Choroid plexus epithelial cell (primary cell): Measurements from ENCODE around the gene GFRA4.
"Not testable (repeated sequence)": the region's sequence is repeated elsewhere in the genome, so short reads cannot be mapped to it uniquely, and the experiment has no call there.

Experiments used
- DNase-seq: peaks from one replicate; pipeline ENCODE4 v3.0.0-alpha.2; 2010; ENCODE audit warnings: low read depth
- H3K4me3 ChIP-seq: 2 replicates; pipeline ENCODE4 v1.5.1; 2011; ENCODE audit warnings: low read depth, mild to moderate bottlenecking, control low read depth, low read length, moderate library complexity
- CTCF ChIP-seq: conservative IDR thresholded peaks from 2 replicates; pipeline ENCODE4 v1.5.1; 2011; ENCODE audit warnings: low read depth, mild to moderate bottlenecking, control low read depth, inconsistent platforms, low read length, moderate library complexity

GFRA4 gene

DNA sequence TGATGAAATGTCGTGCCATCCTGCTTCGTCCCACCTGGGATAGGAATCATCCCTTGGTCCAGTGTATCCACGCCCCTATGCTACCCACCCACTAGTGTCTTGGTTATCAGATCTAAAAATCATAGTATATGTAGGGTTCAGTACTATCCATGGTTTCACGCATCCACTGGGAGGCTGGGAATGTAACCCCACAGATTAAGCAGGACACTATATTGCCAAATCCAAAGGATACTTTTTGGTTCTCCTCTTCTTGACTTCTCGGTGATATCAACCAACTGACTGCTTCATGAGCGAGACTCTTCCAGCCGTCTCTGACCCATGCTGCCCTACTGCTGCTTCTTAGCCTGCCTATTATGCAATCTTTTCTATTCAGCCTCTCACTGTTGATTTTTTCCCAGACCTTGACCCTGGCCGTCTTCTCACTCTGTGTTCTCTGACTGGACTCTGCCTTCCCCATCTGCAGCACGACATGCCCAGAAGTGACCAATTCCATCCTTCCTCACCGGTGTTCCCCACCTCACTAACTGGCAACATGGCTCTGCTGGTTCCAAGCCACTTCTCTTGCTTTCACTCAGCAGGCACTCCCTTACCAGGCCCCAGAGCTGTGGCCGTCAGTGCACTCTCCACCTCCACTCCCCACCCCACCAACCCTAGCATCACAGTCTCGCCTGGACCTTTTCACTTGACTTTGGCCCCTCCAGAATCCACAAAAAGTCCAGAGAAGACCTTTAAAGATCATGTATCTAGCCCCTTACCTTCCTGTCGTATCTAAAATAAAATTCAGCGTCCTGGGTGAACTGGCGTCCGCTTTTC, 34.5 kb downstream of the GFRA4 start:
- H3K4me3 ChIP-seq, result no peak overlapping the region
- no peak for DNase-seq
- TF ChIP-seq CTCF, result no peak

- no peak for DNase-seq
- TF ChIP-seq CTCF, result no peak
- H3K4me3 ChIP-seq, result no peak overlapping the region
Measured at GRCh38 chr20:3627476-3627875, 35.7 kb downstream of the GFRA4 start.

GRCh38 chr20:3622406-3622805, 40.8 kb downstream of the GFRA4 start:
- H3K4me3 ChIP-seq, result no peak overlapping the region
- no peak for TF ChIP-seq CTCF
- DNase-seq, result no peak

- peak; percentile 17 for TF ChIP-seq CTCF
- DNase-seq, result no peak
- no peak overlapping the region for H3K4me3 ChIP-seq
Measured at GRCh38 chr20:3621111-3621510, 42.1 kb downstream of the GFRA4 start.

DNA sequence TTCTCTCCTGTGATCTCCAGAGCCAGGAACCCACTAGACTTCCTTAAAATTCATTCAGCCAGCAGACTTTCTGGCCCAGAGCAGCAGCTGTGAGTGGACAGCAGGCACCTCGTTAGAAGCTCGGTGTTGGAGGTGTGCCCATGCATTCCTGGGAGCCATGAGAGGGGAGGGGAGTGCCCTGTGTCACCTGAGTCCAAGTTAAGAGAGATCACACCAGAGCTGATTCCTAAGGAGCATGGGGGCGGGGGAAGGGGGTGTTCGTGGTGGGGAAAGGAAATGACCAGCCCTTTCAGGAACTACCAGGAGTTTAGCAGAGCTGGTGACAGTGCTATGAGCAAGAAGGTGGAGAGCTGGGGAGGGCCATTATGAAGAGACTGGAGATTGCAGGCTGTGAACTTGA, 46.9 kb downstream of the GFRA4 start:
- DNase-seq, result peak; percentile 14
- no peak overlapping the region for H3K4me3 ChIP-seq
- no peak for TF ChIP-seq CTCF

DNA sequence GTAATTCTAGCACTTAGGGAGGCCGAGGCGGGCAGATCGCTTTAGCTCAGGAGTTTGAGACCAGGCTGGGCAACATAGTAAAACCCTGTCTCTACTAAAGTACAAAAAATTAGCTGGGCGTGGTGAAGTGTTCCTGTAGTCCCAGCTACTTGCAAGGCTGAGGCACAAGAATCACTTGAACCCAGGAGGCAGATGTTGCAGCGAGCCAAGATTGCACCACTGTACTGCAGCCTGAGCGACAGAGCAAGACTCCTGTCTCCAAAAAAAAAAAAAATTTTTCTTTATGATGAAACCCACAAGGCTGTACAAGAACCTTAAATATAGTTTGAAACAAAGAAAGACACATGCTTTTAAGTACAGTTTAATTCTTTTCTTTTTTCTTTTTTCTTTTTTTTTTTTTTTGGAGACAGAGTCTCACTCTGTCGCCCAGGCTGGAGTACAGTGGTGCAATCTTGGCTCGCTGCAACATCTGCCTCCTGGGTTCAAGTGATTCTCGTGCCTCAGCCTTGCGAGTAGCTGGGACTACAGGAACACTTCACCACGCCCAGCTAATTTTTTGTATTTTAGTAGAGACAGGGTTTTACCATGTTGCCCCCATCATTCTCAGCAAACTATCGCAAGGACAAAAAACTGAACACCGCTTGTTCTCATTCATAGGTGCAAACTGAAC, 47.9 kb downstream of the GFRA4 start:
- H3K4me3 ChIP-seq, DNase-seq: not testable (repeated sequence)

DNA sequence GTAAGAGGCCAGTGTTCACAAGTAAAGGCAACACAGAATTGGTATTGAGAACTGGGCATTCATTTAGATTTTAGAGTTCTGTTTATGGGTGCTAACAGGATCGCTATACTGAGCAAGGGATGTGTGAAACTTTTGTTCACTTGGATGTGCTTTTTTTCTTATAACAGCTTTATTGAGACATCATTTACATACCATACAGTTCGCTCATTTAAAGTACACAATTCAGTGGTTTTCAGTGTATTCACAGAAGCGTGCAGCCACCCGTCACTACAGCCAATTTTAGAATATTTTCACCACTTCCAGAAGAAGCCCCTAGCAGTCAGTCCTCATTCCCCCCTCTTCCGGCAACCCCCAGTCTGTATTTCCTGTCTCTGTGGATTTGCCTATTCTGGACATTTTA, 48.7 kb downstream of the GFRA4 start:
- no peak for TF ChIP-seq CTCF
- no peak overlapping the region for H3K4me3 ChIP-seq

More for the DNA sequence above, 48.7 kb downstream of the GFRA4 start:
- DNase-seq, result peak; percentile 10
